Neural cell (in vitro differentiated cells): Measurements from ENCODE around the gene OVOL1.

Experiments used
- EZH2 ChIP-seq: fragments of 200-600, 300-800 bp; shearing (Covaris generic), sonication (generic); IDR thresholded peaks from 2 replicates; pipeline ENCODE4 v1.6.1; 2014; ENCODE audit warnings: antibody characterized with exemption, low read length, borderline replicate concordance, mild to moderate bottlenecking; ENCODE audit not compliant: insufficient read depth, poor library complexity, severe bottlenecking
- TF ChIP-seq, protein P1 (sequence below): fragments of 450-650 bp; IDR thresholded peaks from 2 replicates; pipeline ENCODE4 v1.5.1; 2014; ENCODE audit warnings: antibody characterized with exemption, mild to moderate bottlenecking, moderate library complexity; ENCODE audit not compliant: poor library complexity, severe bottlenecking
- TF ChIP-seq, protein P2 (sequence below): IDR thresholded peaks from 2 replicates; pipeline ENCODE4 v1.6.1; 2012; ENCODE audit warnings: borderline replicate concordance

DNA sequence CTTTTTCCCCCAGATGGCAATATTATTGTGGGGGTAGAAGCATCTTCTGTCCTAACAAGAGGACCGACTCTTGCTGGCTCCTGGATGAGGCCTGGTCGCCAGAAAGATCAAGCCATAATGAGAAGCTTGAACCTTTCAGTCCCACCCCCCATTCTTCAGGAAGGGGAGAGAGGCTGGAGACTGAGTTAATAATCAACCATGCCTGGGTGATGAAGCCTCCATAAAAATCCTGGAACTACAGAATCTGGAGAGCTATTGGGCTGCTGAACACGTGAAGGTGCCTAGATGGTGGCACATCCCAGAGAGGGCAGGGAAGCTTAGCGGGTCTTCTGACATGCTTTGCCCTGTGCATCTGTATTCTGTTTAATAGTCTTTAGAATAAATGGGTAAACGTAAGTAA is 22.4 kb upstream of the OVOL1 start:
- TF ChIP-seq, protein P1, sequence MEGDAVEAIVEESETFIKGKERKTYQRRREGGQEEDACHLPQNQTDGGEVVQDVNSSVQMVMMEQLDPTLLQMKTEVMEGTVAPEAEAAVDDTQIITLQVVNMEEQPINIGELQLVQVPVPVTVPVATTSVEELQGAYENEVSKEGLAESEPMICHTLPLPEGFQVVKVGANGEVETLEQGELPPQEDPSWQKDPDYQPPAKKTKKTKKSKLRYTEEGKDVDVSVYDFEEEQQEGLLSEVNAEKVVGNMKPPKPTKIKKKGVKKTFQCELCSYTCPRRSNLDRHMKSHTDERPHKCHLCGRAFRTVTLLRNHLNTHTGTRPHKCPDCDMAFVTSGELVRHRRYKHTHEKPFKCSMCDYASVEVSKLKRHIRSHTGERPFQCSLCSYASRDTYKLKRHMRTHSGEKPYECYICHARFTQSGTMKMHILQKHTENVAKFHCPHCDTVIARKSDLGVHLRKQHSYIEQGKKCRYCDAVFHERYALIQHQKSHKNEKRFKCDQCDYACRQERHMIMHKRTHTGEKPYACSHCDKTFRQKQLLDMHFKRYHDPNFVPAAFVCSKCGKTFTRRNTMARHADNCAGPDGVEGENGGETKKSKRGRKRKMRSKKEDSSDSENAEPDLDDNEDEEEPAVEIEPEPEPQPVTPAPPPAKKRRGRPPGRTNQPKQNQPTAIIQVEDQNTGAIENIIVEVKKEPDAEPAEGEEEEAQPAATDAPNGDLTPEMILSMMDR = no peak
- TF ChIP-seq EZH2 = no peak
- TF ChIP-seq, protein P2, sequence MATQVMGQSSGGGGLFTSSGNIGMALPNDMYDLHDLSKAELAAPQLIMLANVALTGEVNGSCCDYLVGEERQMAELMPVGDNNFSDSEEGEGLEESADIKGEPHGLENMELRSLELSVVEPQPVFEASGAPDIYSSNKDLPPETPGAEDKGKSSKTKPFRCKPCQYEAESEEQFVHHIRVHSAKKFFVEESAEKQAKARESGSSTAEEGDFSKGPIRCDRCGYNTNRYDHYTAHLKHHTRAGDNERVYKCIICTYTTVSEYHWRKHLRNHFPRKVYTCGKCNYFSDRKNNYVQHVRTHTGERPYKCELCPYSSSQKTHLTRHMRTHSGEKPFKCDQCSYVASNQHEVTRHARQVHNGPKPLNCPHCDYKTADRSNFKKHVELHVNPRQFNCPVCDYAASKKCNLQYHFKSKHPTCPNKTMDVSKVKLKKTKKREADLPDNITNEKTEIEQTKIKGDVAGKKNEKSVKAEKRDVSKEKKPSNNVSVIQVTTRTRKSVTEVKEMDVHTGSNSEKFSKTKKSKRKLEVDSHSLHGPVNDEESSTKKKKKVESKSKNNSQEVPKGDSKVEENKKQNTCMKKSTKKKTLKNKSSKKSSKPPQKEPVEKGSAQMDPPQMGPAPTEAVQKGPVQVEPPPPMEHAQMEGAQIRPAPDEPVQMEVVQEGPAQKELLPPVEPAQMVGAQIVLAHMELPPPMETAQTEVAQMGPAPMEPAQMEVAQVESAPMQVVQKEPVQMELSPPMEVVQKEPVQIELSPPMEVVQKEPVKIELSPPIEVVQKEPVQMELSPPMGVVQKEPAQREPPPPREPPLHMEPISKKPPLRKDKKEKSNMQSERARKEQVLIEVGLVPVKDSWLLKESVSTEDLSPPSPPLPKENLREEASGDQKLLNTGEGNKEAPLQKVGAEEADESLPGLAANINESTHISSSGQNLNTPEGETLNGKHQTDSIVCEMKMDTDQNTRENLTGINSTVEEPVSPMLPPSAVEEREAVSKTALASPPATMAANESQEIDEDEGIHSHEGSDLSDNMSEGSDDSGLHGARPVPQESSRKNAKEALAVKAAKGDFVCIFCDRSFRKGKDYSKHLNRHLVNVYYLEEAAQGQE = no peak
